Measurements from ENCODE around the gene MAGI1.

GRCh38 chr3:66014651-66015050 is 24.1 kb downstream of the MAGI1 start:
- no peak for TF ChIP-seq CTCF (IDR thresholded peaks at IDR 0.05; ENCODE audit: insufficient read depth, low read length, poor library complexity, severe bottlenecking)
- TF ChIP-seq EZH2phosphoT487 (conservative IDR thresholded peaks at IDR 0.05; ENCODE audit: low read length) = no peak
